Activated naive CD8-positive, alpha-beta T cell treated with anti-CD3 and anti-CD28 coated beads, Interleukin-2, amount 10 ng/mL, durations not matched to agents 7 days and 5 days (primary cell): ENCODE data around the gene AMIGO2. TPM values are rescaled to one million over a fixed set of nuclear protein-coding genes. Genes with fewer than 3 reads are reported as not detected.

Source experiments
- ATAC-seq: fragments of 150-1000 bp; cut with Tn5 transposase; one replicate; pipeline ENCODE4 v1.10.0; 2021; ENCODE audit warnings: low read depth, moderate library complexity
- POLR2A ChIA-PET: fragments of 350-600 bp; sonication (Branson Sonifier 250); formaldehyde crosslinking; loops from one replicate; lab custom pipeline; 2021; ENCODE audit warnings: antibody characterized with exemption; lab: Charles Lee
- DNase-seq: peaks from one replicate; pipeline ENCODE4 v3.0.0; 2021
- H3K27ac Mint-ChIP-seq: one replicate; pipeline ENCODE4 v1.8.0; 2022; ENCODE audit warnings: mild to moderate bottlenecking, mixed read lengths
- H3K27me3 Mint-ChIP-seq: one replicate; pipeline ENCODE4 v1.8.0; 2022; ENCODE audit warnings: mild to moderate bottlenecking, moderate library complexity, mixed read lengths
- H3K36me3 Mint-ChIP-seq: one replicate; pipeline ENCODE4 v1.8.0; 2021; ENCODE audit warnings: mild to moderate bottlenecking, mixed read lengths
- H3K4me1 Mint-ChIP-seq: one replicate; pipeline ENCODE4 v1.8.0; 2021; ENCODE audit warnings: mixed read lengths
- H3K4me3 Mint-ChIP-seq: one replicate; pipeline ENCODE4 v1.8.0; 2022; ENCODE audit warnings: mild to moderate bottlenecking, moderate library complexity, mixed read lengths
- H3K9me3 Mint-ChIP-seq: one replicate; pipeline ENCODE4 v1.8.0; 2021; ENCODE audit warnings: mixed read lengths
- total RNA-seq, 2 experiments: library from RNA; stranded (reverse); gene quantifications; one replicate each; pipeline ENCODE4 v1.2.3, GENCODE V29; 2021

AMIGO2 gene
- total RNA-seq, 2 experiments from 2014 or later = 20.2 to 20.5 TPM

GRCh38 chr12:47033081-47033480 lies 46.7 kb downstream of the AMIGO2 start:
- H3K9me3 Mint-ChIP-seq = no peaks in the 10 kb centered on the region
- ATAC-seq (no peak), DNase-seq (no peak)
- no peaks in the 10 kb centered on the region for H3K27me3 Mint-ChIP-seq
- H3K36me3 Mint-ChIP-seq = no peaks in the 10 kb centered on the region
- H3K27ac Mint-ChIP-seq = no peak overlapping the region
- H3K4me3 Mint-ChIP-seq = no peak overlapping the region
- POLR2A ChIA-PET = interaction anchor here (0.6 to 2.0 kb wide), 5 partner anchors 183 to 365 kb away, joined by 3 to 10 read pairs (median 3); no protein-coding TSS in a partner anchor
- peaks cover 7% of the 10 kb centered on the region for H3K4me1 Mint-ChIP-seq

DNA sequence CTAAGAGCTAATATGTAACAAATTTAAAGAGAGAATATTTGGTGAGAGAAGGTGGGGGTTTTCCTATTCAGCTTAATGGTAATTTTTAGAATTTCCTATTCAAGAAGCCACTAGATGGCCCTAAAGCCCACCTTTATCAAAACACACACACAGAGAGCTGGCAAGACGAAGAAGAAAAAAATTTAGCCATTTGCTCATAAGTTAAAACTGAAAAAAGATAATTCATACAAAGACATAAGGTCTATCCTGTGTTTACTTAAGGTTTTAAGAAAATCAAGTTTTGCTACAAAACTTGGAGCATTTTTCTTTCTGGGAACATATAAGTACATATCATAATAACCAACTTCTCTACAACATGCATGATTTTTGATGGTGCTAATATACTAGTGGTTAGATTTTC lies 47.1 kb downstream of the AMIGO2 start:
- DNase-seq (no peak), ATAC-seq (peak; percentile 60)
- H3K9me3 Mint-ChIP-seq = no peaks in the 10 kb centered on the region
- POLR2A ChIA-PET = interaction anchor here (1.0 to 2.0 kb wide), 4 partner anchors 183 to 365 kb away, joined by 3 to 10 read pairs (median 4); no protein-coding TSS in a partner anchor
- H3K4me1 Mint-ChIP-seq = peaks cover 7% of the 10 kb centered on the region
- no peaks in the 10 kb centered on the region for H3K27me3 Mint-ChIP-seq
- no peaks in the 10 kb centered on the region for H3K36me3 Mint-ChIP-seq
- H3K4me3 Mint-ChIP-seq = no peak overlapping the region
- H3K27ac Mint-ChIP-seq = no peak overlapping the region

DNA sequence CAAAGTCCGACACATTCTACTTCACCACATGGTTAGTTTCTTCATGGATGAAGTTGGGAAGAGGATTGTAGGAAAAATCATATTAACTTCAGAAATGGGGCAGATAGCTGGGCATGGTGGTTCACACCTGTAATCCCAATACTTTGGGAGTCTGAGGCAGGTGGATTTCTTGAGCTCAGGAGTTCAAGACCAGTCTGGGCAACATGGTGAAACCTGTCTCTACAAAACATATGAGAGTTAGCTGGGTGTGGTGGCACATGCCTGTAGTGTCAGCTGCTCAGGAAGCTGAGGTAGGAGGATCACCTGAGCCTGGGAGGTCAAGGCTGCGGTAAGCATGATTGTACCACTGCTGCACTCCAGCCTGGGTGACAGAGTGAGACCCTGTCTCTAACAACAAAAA lies 49.9 kb downstream of the AMIGO2 start:
- POLR2A ChIA-PET = no interaction called here
- Mint-ChIP-seq H3K4me3 (no peak overlapping the region), H3K27ac (no peak overlapping the region), H3K27me3 (peaks cover 7% of the 10 kb centered on the region), H3K9me3 (no peaks in the 10 kb centered on the region), H3K4me1 (peaks cover 7% of the 10 kb centered on the region), H3K36me3 (no peaks in the 10 kb centered on the region)
- no peak for DNase-seq
- no peak for ATAC-seq

GRCh38 chr12:47028981-47029708 lies 50.6 kb downstream of the AMIGO2 start:
- Mint-ChIP-seq H3K9me3 (no peaks in the 10 kb centered on the region), H3K4me3 (no peak overlapping the region), H3K27me3 (peaks cover 7% of the 10 kb centered on the region), H3K27ac (no peak overlapping the region), H3K36me3 (no peaks in the 10 kb centered on the region), H3K4me1 (peaks cover 7% of the 10 kb centered on the region)
- DNase-seq (no peak), ATAC-seq (no peak)
- POLR2A ChIA-PET = no interaction called here

DNA sequence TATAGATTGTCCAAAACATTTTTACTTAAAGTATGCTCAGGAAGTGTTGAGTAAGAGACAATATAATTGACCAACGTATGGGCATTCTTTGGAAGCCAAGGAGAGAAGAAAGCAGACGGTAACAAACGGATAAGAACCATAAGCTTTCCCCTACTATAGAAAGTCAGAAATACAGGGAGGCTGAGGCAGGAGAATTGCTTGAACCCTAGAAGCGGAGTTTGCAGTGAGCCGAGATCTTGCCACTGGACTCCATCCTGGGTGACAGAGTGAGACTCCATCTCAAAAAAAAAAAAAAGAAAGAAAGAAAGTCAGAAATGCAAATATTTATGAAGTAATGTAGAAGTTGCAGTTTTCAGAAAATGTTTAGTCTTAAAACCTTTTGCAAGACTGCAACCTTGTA lies 51.6 kb downstream of the AMIGO2 start:
- POLR2A ChIA-PET = no interaction called here
- ATAC-seq = no peak
- no peaks in the 10 kb centered on the region for H3K36me3 Mint-ChIP-seq

More for the DNA sequence above, 51.6 kb downstream of the AMIGO2 start:
- no peak for DNase-seq
- Mint-ChIP-seq H3K27me3 (peaks cover 7% of the 10 kb centered on the region), H3K27ac (no peak overlapping the region), H3K4me1 (peaks cover 3% of the 10 kb centered on the region), H3K9me3 (no peaks in the 10 kb centered on the region), H3K4me3 (no peak overlapping the region)

Other genes starting within 250 kb of the AMIGO2 start
- gene PCED1B, start 338 bp downstream of the AMIGO2 start, total RNA-seq = 100 to 1,000 TPM; 102 to 104 TPM